ENCODE data around the gene VCX. TPM values are rescaled to one million over a fixed set of nuclear protein-coding genes. Genes with fewer than 3 reads are reported as not detected.

VCX gene
- polyA plus RNA-seq, 1 donor (not counting 4 experiments of a cell fraction or from before 2014, with no cell fraction given) = not detected

DNA sequence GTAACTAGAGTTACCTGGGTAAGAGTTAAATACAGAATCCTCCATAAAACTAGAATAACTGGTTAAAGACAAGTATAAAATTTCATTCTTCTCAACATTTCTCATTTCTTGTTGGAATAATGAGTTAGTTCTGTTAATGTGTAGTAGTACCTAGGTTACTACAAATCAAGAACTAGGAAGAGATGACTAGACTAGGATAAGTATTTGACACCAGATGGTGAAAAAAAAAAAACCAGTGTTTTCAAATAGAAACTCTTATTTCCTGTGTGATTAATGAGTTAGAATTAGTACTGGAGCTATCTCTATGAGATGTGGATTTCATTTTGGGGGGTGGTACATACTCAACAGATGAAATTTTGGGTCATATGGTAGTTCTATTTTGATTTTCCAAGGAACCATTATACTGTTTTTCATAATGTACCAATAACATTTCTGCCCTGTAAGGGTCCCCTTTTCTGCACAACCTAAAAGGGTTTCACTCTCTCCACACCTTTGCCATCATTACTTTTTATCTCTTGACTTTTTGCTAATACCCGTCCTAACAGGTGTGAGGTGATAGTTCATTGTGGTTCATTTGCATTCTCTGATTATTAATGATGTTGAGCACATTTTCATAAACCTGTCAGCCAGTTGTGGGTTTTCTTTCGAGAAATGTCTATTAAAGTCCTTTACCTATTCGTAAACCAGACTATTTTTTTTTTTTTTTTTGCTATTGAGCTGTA is 1.7 kb upstream of the VCX start:
- no peaks in the 10 kb centered on the region for H3K9me1 ChIP-seq (ENCODE audit: control insufficient read depth, extremely low read depth, insufficient read depth, low read length)
- no peaks in the 10 kb centered on the region for H3K79me2 ChIP-seq (ENCODE audit: control insufficient read depth, insufficient read depth, low read length)
- H3K9me3 ChIP-seq (ENCODE audit: control insufficient read depth, low read depth, low read length) = no peaks in the 10 kb centered on the region
- no peaks in the 10 kb centered on the region for H3K27me3 ChIP-seq (ENCODE audit: control insufficient read depth, extremely low read depth, insufficient read depth, low read length)
- FAIRE-seq (no peak), DNase-seq (ENCODE audit: low read depth, low spot score) (no peak)
- no peak overlapping the region for H3K27ac ChIP-seq (ENCODE audit: control insufficient read depth, insufficient read depth, low read length)
- H3K4me2 ChIP-seq (ENCODE audit: control insufficient read depth, extremely low read depth, insufficient read depth, low read depth, low read length) = no peak overlapping the region
- H4K20me1 ChIP-seq (ENCODE audit: control insufficient read depth, extremely low read depth, insufficient read depth, low read length) = no peaks in the 10 kb centered on the region
- no peaks in the 10 kb centered on the region for H3K4me1 ChIP-seq (ENCODE audit: control insufficient read depth, extremely low read depth, insufficient read depth, low read length)
- no peak overlapping the region for H2AFZ ChIP-seq (ENCODE audit: control insufficient read depth, low read length)
- no peak overlapping the region for H3K9ac ChIP-seq (ENCODE audit: control insufficient read depth, extremely low read depth, insufficient read depth, low read length)
- H3K4me3 ChIP-seq (ENCODE audit: control insufficient read depth in 2 of 3, extremely low read depth in 1 of 3, insufficient read depth in 2 of 3, low read depth in 1 of 3, low read length in 3 of 3) = no peak overlapping the region
- H3K36me3 ChIP-seq (ENCODE audit: control insufficient read depth in 2 of 2, extremely low read depth in 1 of 2, insufficient read depth in 2 of 2, low read length in 2 of 2) = no peaks in the 10 kb centered on the region
- TF ChIP-seq, protein P1, sequence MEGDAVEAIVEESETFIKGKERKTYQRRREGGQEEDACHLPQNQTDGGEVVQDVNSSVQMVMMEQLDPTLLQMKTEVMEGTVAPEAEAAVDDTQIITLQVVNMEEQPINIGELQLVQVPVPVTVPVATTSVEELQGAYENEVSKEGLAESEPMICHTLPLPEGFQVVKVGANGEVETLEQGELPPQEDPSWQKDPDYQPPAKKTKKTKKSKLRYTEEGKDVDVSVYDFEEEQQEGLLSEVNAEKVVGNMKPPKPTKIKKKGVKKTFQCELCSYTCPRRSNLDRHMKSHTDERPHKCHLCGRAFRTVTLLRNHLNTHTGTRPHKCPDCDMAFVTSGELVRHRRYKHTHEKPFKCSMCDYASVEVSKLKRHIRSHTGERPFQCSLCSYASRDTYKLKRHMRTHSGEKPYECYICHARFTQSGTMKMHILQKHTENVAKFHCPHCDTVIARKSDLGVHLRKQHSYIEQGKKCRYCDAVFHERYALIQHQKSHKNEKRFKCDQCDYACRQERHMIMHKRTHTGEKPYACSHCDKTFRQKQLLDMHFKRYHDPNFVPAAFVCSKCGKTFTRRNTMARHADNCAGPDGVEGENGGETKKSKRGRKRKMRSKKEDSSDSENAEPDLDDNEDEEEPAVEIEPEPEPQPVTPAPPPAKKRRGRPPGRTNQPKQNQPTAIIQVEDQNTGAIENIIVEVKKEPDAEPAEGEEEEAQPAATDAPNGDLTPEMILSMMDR (optimal IDR thresholded peaks at IDR 0.05 in 1 of 3, IDR thresholded peaks at IDR 0.05 in 1 of 3, conservative IDR thresholded peaks at IDR 0.05 in 1 of 3; ENCODE audit: extremely low read depth in 1 of 3, insufficient read depth in 2 of 3, low read length in 3 of 3) = no peak
- no peak for TF ChIP-seq EZH2 (IDR thresholded peaks at IDR 0.05; ENCODE audit: low read length)
- dilution Hi-C loops (cut with MboI; ENCODE audit: extremely low pct_ligation_motif_present, low sequenced_read_pairs) = no loop called here

DNA sequence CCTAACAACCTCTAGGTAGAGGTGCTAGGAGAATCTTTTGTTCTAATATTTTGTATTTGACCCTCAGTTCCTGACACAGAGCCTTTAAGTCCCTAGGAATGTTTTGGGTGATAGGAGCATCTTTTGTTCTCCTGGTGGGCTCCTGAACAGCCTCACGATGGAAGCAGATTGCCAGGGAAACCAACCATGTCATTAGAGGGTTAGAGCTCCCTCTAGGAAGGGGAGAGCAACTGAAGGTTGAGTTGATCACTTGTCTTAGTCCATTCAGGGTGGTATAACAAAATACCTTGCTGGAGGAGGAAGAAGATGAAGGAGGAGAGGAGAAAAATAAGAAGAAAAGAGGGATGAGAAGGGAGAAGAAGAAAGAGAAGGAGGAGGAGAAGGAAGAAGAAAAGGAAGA is 9.2 kb downstream of the VCX start:
- no peaks in the 10 kb centered on the region for H3K4me1 ChIP-seq (ENCODE audit: control insufficient read depth, extremely low read depth, insufficient read depth, low read length)
- H3K4me3 ChIP-seq (ENCODE audit: control insufficient read depth in 2 of 3, extremely low read depth in 1 of 3, insufficient read depth in 2 of 3, low read depth in 1 of 3, low read length in 3 of 3) = no peak overlapping the region
- FAIRE-seq (no peak), DNase-seq (ENCODE audit: low read depth, low spot score) (no peak)
- H4K20me1 ChIP-seq (ENCODE audit: control insufficient read depth, extremely low read depth, insufficient read depth, low read length) = no peaks in the 10 kb centered on the region
- dilution Hi-C loops (cut with MboI; ENCODE audit: extremely low pct_ligation_motif_present, low sequenced_read_pairs) = no loop called here
- no peaks in the 10 kb centered on the region for H3K79me2 ChIP-seq (ENCODE audit: control insufficient read depth, insufficient read depth, low read length)
- no peaks in the 10 kb centered on the region for H3K9me1 ChIP-seq (ENCODE audit: control insufficient read depth, extremely low read depth, insufficient read depth, low read length)
- H3K27me3 ChIP-seq (ENCODE audit: control insufficient read depth, extremely low read depth, insufficient read depth, low read length) = no peaks in the 10 kb centered on the region
- H3K9ac ChIP-seq (ENCODE audit: control insufficient read depth, extremely low read depth, insufficient read depth, low read length) = no peak overlapping the region
- H3K27ac ChIP-seq (ENCODE audit: control insufficient read depth, insufficient read depth, low read length) = no peak overlapping the region
- H3K9me3 ChIP-seq (ENCODE audit: control insufficient read depth, low read depth, low read length) = no peaks in the 10 kb centered on the region
- TF ChIP-seq EZH2 (IDR thresholded peaks at IDR 0.05; ENCODE audit: low read length) = no peak
- TF ChIP-seq, protein P1 (optimal IDR thresholded peaks at IDR 0.05 in 1 of 3, IDR thresholded peaks at IDR 0.05 in 1 of 3, conservative IDR thresholded peaks at IDR 0.05 in 1 of 3; ENCODE audit: extremely low read depth in 1 of 3, insufficient read depth in 2 of 3, low read length in 3 of 3) = peak in 1 of 3 experiments; percentile 4
- H3K4me2 ChIP-seq (ENCODE audit: control insufficient read depth, extremely low read depth, insufficient read depth, low read depth, low read length) = no peak overlapping the region
- H3K36me3 ChIP-seq (ENCODE audit: control insufficient read depth in 2 of 2, extremely low read depth in 1 of 2, insufficient read depth in 2 of 2, low read length in 2 of 2) = no peaks in the 10 kb centered on the region
- no peak overlapping the region for H2AFZ ChIP-seq (ENCODE audit: control insufficient read depth, low read length)

All from keratinocyte (primary cell).